ENCODE measurements around the gene TEAD4.

DNA sequence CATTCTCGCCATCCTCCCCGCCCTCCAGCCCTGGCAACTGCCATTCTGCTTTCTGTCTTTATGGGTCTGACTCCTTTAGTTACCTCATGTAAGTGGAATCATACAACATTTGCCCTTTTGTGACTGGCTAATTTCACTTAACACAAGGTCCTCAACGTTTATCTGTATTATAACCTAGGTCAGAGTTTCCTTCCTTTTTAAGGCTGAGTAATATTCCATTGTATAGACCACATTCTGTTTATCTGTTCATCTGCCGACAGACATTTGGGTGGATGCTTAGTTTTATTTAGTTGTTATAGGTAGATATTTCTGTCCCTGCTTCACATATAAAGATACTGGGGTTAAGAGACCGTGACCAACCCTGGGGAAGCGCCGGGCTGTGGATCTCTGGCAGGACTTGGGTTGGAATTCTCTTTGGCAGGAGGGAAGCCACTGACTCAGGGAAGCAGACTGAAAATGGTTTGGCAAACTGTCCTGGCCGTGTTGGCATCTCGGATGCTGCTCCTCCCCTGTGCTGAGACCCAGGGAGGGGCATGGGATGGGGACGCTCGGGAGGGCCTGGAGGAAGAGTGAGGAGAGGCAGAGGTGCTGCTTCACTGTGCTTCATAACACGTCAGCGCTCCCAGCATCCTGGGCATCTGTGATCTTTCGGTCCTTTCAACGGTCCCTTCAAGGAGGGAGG, 38.9 kb downstream of the TEAD4 start:
- no peak for TF ChIP-seq EZH2phosphoT487 (IDR thresholded peaks at IDR 0.05; ENCODE audit: low read depth, severe bottlenecking, unreplicated experiment)
- TF ChIP-seq EZH2 (IDR thresholded peaks at IDR 0.05; ENCODE audit: borderline replicate concordance): no peak
- TF ChIP-seq, protein P1, sequence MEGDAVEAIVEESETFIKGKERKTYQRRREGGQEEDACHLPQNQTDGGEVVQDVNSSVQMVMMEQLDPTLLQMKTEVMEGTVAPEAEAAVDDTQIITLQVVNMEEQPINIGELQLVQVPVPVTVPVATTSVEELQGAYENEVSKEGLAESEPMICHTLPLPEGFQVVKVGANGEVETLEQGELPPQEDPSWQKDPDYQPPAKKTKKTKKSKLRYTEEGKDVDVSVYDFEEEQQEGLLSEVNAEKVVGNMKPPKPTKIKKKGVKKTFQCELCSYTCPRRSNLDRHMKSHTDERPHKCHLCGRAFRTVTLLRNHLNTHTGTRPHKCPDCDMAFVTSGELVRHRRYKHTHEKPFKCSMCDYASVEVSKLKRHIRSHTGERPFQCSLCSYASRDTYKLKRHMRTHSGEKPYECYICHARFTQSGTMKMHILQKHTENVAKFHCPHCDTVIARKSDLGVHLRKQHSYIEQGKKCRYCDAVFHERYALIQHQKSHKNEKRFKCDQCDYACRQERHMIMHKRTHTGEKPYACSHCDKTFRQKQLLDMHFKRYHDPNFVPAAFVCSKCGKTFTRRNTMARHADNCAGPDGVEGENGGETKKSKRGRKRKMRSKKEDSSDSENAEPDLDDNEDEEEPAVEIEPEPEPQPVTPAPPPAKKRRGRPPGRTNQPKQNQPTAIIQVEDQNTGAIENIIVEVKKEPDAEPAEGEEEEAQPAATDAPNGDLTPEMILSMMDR (IDR thresholded peaks at IDR 0.05; ENCODE audit: poor library complexity): no peak

Data from hepatocyte (in vitro differentiated cells).